Renal pelvis (tissue), 4 donors: ENCODE data around the gene SNCG. TPM values are rescaled to one million over a fixed set of nuclear protein-coding genes. Genes with fewer than 3 reads are reported as not detected.
A peak's percentile ranks its signal among the peaks of the same experiment; 100 is the strongest.
"Not testable (repeated sequence)": the region's sequence is repeated elsewhere in the genome, so short reads cannot be mapped to it uniquely, and the experiment has no call there.

Experiments used
- DNase-seq: peaks from one replicate; pipeline ENCODE4 v3.0.0-alpha.2; 2013
- polyA plus RNA-seq, 3 donors: library from polyadenylated mRNA; unstranded; fragments of 120-200 nt; gene quantifications; one replicate each; pipeline ENCODE4 v1.2.1, GENCODE V29; 2013; ENCODE audit not compliant: insufficient read length in 3 of 3

SNCG gene
- polyA plus RNA-seq, 3 donors = 16.8 to 24.4 (median 17.1) TPM

DNA sequence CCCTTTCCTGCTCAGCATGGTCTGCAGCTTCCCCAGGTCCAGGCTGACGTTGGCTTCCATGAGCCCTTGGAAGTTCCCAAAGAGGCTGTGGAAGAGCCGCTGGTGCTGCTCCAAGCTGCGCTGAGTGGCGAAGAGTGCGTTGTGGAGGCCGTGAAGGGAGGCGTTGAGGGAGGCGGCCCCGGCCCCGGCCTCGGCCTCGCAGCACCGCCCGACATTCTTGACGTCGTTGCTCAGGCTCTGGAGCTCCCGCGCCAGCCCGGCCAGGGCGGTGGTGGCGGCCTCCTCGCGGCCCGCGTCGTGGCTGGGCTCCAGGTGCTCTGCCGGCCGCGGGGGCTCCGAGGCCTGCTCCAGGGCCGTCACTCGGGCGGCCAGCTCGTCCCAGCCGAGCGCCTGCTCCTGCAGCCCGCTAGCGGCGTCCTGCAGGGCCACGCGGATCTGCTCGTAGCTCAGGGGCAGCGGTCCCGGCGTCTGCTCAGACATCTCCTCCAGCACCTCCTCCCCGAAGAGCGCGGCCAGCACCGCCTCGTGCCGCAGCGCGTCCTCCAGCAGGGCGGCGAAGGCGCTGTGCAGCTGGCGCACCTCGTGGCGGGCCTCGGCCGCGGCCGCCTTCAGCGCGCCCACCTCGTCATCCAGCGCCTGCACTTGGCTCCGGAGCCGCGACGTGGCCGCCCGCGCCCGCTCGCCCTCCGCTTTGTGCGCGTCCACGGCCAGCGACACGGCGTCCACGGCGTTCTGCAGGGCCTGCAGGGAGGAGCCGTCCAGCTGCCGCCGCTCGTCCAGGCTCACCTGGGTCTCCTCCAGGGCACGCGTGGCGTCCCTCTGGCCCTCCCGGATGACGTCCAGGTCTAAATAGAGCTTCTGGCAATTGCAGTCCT lies 15.7 kb upstream of the SNCG start:
- no peak for DNase-seq

DNA sequence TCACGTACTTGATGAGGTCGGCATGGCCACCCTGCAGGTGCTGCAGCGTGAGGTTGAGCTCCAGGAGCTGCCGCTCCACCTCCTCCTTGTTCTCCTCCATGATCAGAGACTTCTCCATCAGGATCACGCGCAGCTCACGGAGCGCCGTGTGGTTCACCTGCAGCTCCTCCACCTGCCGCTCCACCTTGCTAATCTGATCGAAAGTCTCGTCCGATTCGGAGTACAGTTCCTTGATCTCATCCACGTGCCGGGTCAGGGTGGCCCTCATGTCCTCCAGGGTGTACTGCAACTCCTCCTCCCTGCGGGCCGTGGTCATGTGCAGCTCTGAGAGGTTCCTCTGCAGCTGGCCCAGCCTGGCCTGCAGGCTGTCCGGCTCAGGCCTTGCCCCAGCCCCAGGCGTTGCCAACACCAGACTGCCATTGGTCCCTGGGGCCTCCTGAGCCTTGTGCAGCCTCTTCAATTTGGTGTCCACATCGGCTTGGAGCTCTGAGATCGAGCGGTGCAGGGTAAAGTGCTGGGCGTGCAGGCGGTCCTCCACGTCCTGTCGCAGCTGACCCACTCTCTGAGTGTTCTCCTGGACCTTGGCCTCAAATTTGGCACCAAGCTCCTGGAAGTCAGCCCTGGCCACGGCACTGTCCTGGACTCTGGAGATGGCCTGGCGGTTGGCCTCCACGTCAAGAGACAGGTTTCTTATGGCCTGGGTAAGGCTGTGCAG lies 14.9 kb upstream of the SNCG start:
- DNase-seq = no peak

GRCh38 chr10:86944031-86944419 lies 14.4 kb upstream of the SNCG start:
- DNase-seq = no peak

GRCh38 chr10:86944471-86944870 lies 13.9 kb upstream of the SNCG start:
- DNase-seq = no peak

GRCh38 chr10:86944907-86945306 lies 13.5 kb upstream of the SNCG start:
- no peak for DNase-seq

DNA sequence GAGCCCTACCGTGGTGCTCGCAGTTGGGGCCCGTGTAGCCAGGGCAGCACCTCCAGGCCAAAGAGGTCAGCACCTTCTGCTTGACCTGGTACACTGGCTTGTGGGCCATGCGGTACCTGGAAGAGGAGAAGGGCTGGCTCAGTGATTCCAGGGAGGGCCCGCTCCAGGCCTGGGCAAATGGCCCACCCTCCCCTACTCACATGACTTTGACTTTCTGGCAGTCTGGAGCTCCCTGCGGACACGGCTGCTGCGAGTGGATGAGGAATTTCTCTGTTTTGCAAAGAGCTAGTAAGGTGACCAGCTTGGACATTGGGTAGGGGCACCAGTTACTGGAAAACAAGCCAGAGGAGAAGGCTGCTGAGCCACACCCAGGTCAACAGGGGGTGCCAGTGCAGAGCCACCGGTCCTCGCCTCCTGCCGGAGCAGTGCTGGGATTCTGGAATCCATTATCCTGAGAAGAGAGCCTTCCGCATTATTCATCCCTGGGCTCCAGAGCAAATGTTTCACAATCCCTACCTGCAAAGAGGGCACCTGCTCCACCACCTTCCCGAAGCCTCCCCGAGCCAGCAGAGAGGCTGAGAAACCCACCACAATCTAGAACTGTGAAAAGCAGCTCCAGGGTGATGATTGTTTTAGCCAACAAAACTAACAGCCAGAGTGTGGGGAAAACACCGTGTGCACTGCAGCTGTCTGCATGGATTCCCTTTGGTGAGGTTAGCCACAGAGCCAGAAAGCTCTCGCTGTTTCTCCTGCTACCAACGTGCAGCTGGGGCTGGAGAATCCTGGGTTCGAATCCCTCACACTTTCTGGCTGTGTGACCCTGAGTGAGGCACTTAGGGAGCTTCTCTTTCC lies 12.8 kb upstream of the SNCG start:
- DNase-seq = no peak

GRCh38 chr10:86946213-86947155 lies 11.9 kb upstream of the SNCG start:
- no peak for DNase-seq

DNA sequence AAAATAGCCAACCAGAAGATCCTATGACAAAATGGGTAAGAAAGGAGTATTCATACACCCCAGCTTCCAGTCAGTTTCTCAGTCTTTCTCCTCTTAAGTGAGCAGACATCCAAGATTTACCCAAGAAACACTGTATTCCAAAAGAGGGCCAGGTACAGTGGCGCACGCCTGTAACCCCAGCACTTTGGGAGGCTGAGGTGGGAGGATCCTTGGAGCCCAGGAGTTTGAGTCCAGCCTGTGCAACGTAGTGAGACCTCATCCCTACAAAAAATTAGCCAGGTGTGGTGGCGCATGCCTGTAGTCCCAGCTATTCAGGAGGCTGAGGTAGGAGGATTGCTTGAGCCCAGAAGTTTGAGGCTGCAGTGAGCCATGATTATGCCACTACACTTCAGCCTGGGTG lies 10.6 kb upstream of the SNCG start:
- DNase-seq = not testable (repeated sequence)

- no peak for DNase-seq
These were observed 8.1 kb upstream of the SNCG start for GRCh38 chr10:86950349-86950748.

DNA sequence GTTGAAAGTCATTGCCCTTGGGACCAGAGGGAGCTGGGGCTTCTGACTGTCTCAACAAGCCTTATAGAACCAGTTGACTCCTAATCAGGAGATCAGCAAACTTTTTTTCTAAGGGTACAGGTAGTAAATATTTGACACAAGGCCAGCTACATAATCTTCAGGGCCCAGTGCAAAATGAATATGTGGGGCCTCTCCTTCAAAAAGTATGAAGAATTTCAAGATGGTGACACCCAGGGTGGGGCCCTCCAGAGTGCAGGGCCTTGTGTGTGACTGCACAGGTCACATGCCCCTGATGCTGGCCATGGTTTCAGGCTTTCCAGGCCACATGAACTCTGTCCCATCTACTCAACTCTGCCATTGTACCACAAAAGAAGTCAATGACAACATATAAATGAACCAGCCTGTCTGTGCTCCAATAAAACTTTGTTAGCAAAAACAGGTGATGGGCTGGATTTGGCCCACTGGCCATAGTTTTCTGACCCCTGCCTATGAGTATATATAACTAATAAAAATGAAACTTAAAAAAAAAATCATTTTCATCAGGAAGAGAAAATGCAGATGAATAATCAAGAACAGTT lies 7.1 kb upstream of the SNCG start:
- DNase-seq = no peak

- DNase-seq = no peak
These were observed 6.3 kb upstream of the SNCG start for GRCh38 chr10:86952106-86952505.

DNA sequence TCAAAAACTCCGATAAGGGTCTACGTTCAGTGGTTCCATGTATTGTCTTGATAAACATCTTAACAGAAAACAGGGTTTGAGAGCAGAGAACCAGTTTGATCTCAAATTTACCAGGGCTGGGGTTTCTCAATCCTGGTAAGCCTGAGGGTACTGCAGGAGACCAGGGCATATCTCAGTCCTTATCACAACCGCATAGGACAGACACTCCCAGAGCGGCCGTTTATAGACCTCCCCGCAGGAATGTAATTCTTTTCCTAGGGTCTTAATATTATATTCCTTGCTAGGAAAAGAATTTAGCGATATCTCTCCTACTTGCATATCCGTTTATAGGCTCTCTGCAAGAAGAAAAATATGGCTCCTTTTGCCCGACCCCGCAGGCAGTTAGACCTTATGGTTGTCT lies 5.7 kb upstream of the SNCG start:
- not testable (repeated sequence) for DNase-seq

DNA sequence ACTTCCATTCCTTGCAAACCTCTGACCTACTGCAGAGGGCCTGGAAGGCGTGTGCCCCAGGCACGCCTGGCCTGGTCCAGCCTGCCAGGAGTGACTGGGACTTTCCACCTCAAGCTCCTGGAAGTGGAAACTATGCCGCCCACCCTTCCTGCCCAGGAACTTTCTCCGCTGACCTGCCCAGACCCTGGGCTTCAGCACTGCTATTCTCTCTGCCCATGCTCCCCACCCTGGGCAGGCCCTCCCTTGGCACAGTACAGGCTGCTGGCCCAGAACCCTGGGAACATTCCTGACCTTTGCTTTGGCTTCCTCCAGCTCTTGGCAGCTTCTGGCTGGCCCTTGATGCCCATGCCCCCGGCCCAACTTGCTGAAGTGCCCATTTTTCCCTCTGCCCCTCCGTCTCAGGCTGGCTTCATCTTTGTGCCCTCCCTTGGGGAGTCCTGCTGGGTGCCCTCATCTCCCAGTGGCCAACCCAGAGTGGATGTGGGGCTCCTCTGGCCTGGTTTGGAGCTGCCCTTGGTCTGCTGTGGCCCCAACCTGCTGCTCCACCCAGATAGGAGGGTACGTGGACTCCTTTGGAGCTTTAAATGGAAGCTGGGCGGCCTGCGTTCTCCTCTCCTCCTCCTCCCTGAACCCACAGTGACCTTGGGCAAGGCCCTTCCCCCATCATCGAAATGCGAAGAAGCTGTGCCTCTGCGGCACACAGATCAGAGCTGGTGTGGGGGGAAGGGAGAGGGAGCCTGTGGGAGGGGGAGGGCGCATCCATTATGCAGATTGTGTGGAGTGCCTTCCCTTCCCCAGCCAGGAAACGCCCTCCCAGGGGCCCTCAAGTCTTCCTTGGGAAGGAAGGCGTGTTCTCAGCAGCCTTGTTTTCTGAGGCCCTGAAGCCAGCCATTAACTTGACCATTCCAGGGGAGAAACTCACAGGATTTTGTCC lies 4.4 kb upstream of the SNCG start:
- DNase-seq = peak; percentile 69

DNA sequence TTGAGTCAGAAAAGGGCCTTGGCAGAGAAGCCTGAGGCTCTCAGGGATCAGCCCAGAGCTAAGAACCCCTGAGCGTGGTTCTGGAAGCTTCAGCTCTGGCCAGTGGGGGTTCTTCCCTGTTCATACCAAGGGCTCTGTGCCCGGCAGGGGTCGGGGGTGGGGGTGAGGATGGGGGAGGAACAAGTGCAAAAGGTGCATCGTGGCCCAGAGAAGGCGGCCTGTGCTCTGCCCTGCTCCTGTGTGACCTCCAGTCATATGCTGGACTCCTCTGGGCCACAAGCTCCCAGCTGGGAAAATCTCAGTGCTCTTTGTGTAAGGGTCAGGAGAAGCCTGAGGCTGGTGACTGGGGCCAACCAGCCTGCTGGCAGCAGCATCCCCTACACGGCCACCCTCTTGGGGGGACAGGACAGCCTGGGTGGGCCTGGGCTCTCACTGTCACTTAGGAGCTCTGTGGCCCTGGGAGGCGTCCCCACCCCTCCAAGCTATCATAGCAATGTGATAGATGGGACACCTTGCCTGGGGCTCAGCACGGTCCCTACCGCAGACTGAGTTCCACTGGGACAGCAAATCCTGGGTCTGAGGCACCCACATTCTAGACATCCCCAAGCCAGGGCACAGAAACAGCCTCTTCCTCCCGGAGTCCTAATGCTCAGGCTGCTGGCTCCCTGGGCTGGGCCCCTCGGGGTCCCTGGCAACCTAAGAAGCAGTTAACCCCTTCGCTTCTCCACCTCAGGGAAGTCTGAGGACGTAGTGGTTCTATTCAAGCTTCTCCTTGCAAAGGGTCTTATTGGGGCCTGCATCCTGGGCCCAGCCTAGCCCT lies 3.5 kb upstream of the SNCG start:
- no peak for DNase-seq

- no peak for DNase-seq
These were observed 2.8 kb upstream of the SNCG start for GRCh38 chr10:86955501-86956194.

- no peak for DNase-seq
These were observed 2.1 kb upstream of the SNCG start for GRCh38 chr10:86956195-86956847.

- no peak for DNase-seq
These were observed 1.5 kb upstream of the SNCG start for GRCh38 chr10:86956848-86957448.
